IMR-90 (cell line): ENCODE measurements around the gene BAIAP2. TPM values are rescaled to one million over a fixed set of nuclear protein-coding genes. Genes with fewer than 3 reads are reported as not detected.

Experiments used
- ATAC-seq: fragments of 200-7000 bp; cut with Tn5 transposase; 2 replicates; pipeline ENCODE4 v1.9.1; 2020; ENCODE audit warnings: low read depth, mild to moderate bottlenecking, moderate library complexity
- BruUV-seq: library from RNA; stranded (reverse); fragments of 400-500 nt; replicated peaks from 2 replicates; lab custom pipeline; 2021; lab: Mats Ljungman, UMichigan
- CTCF ChIA-PET: fragments of 300-600 bp; formaldehyde crosslinking; extraction: SDS; loops from one replicate; lab custom pipeline; 2021; ENCODE audit warnings: antibody characterized with exemption; lab: Yijun Ruan, JAX
- POLR2A ChIA-PET: fragments of 300-600 bp; sonication (Branson Sonifier 250); formaldehyde crosslinking; loops from one replicate; lab custom pipeline; 2022; ENCODE audit warnings: antibody characterized with exemption; ENCODE audit not compliant: unreplicated experiment; lab: Charles Lee
- DNase-seq: peaks from one replicate; pipeline ENCODE4 v3.0.0; 2013
- H2AFZ ChIP-seq: replicated peaks from 2 replicates; pipeline ENCODE3; 2013; ENCODE audit warnings: low read length, mild to moderate bottlenecking; ENCODE audit not compliant: poor library complexity
- H2AK5ac ChIP-seq: 2 replicates; pipeline ENCODE4 v1.6.1; 2013; ENCODE audit warnings: low read depth, low read length, inconsistent platforms
- H2AK9ac ChIP-seq: replicated peaks from 2 replicates; pipeline ENCODE3; 2013; ENCODE audit warnings: mild to moderate bottlenecking, low read depth, low read length, moderate library complexity; ENCODE audit not compliant: poor library complexity
- H2BK120ac ChIP-seq: 2 replicates; pipeline ENCODE4 v1.6.1; 2013; ENCODE audit warnings: low read depth, low read length, inconsistent platforms
- H2BK15ac ChIP-seq: 3 replicates; pipeline ENCODE4 v1.6.1; 2013; ENCODE audit warnings: low read depth, low read length, inconsistent platforms
- H2BK20ac ChIP-seq: 2 replicates; pipeline ENCODE4 v1.6.1; 2013; ENCODE audit warnings: low read depth, mild to moderate bottlenecking, inconsistent platforms, low read length, moderate library complexity
- H2BK5ac ChIP-seq: 2 replicates; pipeline ENCODE4 v1.6.1; 2013; ENCODE audit warnings: mild to moderate bottlenecking, low read depth, low read length, inconsistent platforms; ENCODE audit not compliant: poor library complexity, severe bottlenecking
- H3K14ac ChIP-seq: replicated peaks from 2 replicates; pipeline ENCODE4 v1.6.1; 2013; ENCODE audit warnings: low read depth, low read length, inconsistent platforms
- H3K18ac ChIP-seq: 2 replicates; pipeline ENCODE4 v1.6.1; 2013; ENCODE audit warnings: low read depth, low read length, control low read depth
- H3K23ac ChIP-seq: 2 replicates; pipeline ENCODE4 v1.6.1; 2013; ENCODE audit warnings: low read depth, low read length, inconsistent platforms
- H3K27ac ChIP-seq: 2 replicates; pipeline ENCODE4 v1.5.1; 2013; ENCODE audit warnings: mild to moderate bottlenecking, control low read depth, low read length; ENCODE audit not compliant: insufficient read depth
- H3K27me3 ChIP-seq: 2 replicates; pipeline ENCODE4 v1.6.1; 2013; ENCODE audit warnings: low read length; ENCODE audit not compliant: control insufficient read depth, insufficient read depth
- H3K36me3 ChIP-seq: 2 replicates; pipeline ENCODE4 v1.6.1; 2013; ENCODE audit warnings: low read length, mixed read lengths; ENCODE audit not compliant: control insufficient read depth, insufficient read depth
- H3K4ac ChIP-seq: 2 replicates; pipeline ENCODE4 v1.6.1; 2013; ENCODE audit warnings: low read depth, low read length, inconsistent platforms
- H3K4me1 ChIP-seq: 2 replicates; pipeline ENCODE4 v1.6.1; 2013; ENCODE audit warnings: low read length, mixed read lengths; ENCODE audit not compliant: control insufficient read depth, insufficient read depth
- H3K4me2 ChIP-seq: 2 replicates; pipeline ENCODE4 v1.6.1; 2013; ENCODE audit warnings: low read depth, mild to moderate bottlenecking, control low read depth, low read length, moderate library complexity
- H3K4me3 ChIP-seq: 2 replicates; pipeline ENCODE4 v1.5.1; 2013; ENCODE audit warnings: low read depth, mild to moderate bottlenecking, control low read depth, low read length, moderate library complexity; ENCODE audit not compliant: insufficient read depth
- H3K56ac ChIP-seq: 2 replicates; pipeline ENCODE4 v1.6.1; 2013; ENCODE audit warnings: low read length, inconsistent platforms; ENCODE audit not compliant: insufficient read depth; ENCODE audit errors: extremely low read depth
- H3K79me1 ChIP-seq, 2 experiments: 2 replicates each; pipeline ENCODE4 v1.6.1; 2013; ENCODE audit warnings: low read length in 2 of 2, inconsistent platforms in 1 of 2, low read depth in 1 of 2
- H3K9ac ChIP-seq: 2 replicates; pipeline ENCODE4 v1.6.1; 2013; ENCODE audit warnings: low read depth, low read length, control low read depth
- H3K9me1 ChIP-seq: 2 replicates; pipeline ENCODE4 v1.6.1; 2013; ENCODE audit warnings: low read length, inconsistent platforms; ENCODE audit not compliant: insufficient read depth
- H3K9me3 ChIP-seq: 2 replicates; pipeline ENCODE4 v1.6.1; 2013; ENCODE audit warnings: low read length; ENCODE audit not compliant: control insufficient read depth, insufficient read depth
- H4K20me1 ChIP-seq: 2 replicates; pipeline ENCODE4 v1.6.1; 2013; ENCODE audit warnings: low read length, inconsistent platforms; ENCODE audit not compliant: insufficient read depth
- H4K5ac ChIP-seq: 2 replicates; pipeline ENCODE4 v1.6.1; 2013; ENCODE audit warnings: mild to moderate bottlenecking, low read depth, low read length, control low read depth
- H4K8ac ChIP-seq, 2 experiments: 2 replicates each; pipeline ENCODE4 v1.6.1; 2013; ENCODE audit warnings: low read depth in 2 of 2, low read length in 2 of 2, control low read depth in 1 of 2, inconsistent platforms in 1 of 2
- H4K91ac ChIP-seq: 2 replicates; pipeline ENCODE4 v1.6.1; 2013; ENCODE audit warnings: low read depth, low read length, inconsistent platforms; ENCODE audit not compliant: insufficient read depth
- BHLHE40 ChIP-seq: fragments of 150-350 bp; IDR thresholded peaks from 2 replicates; pipeline ENCODE4 v1.6.1; 2016; ENCODE audit warnings: mild to moderate bottlenecking, low read depth, low read length
- CEBPB ChIP-seq: IDR thresholded peaks from 2 replicates; pipeline ENCODE4 v1.6.1; 2012; ENCODE audit warnings: low read depth, low read length, improper control_type of control experiment
- CHD1 ChIP-seq: IDR thresholded peaks from 2 replicates; pipeline ENCODE4 v1.6.1; 2012; ENCODE audit warnings: low read depth, low read length, improper control_type of control experiment
- CTCF ChIP-seq: conservative IDR thresholded peaks from 2 replicates; pipeline ENCODE4 v1.5.1; 2012; ENCODE audit warnings: mild to moderate bottlenecking, low read depth, low read length, improper control_type of control experiment
- ELK1 ChIP-seq: fragments of 150-350 bp; IDR thresholded peaks from 2 replicates; pipeline ENCODE4 v1.6.1; 2016; ENCODE audit warnings: low read depth, mild to moderate bottlenecking, low read length, moderate library complexity, borderline replicate concordance
- FOS ChIP-seq: fragments of 150-350 bp; IDR thresholded peaks from 2 replicates; pipeline ENCODE4 v1.6.1; 2016; ENCODE audit warnings: low read depth, low read length
- MAFK ChIP-seq: IDR thresholded peaks from 2 replicates; pipeline ENCODE4 v1.6.1; 2012; ENCODE audit warnings: low read depth, low read length, improper control_type of control experiment
- MAZ ChIP-seq: IDR thresholded peaks from 2 replicates; pipeline ENCODE4 v1.6.1; 2012; ENCODE audit warnings: low read depth, mild to moderate bottlenecking, low read length, improper control_type of control experiment, moderate library complexity, borderline replicate concordance
- MXI1 ChIP-seq: IDR thresholded peaks from 2 replicates; pipeline ENCODE4 v1.6.1; 2012; ENCODE audit warnings: low read depth, mild to moderate bottlenecking, low read length, moderate library complexity, borderline replicate concordance
- NFE2L2 ChIP-seq: fragments of 150-350 bp; IDR thresholded peaks from 2 replicates; pipeline ENCODE4 v1.6.1; 2016; ENCODE audit warnings: low read depth, mild to moderate bottlenecking, low read length
- POLR2A ChIP-seq: IDR thresholded peaks from 2 replicates; pipeline ENCODE4 v1.6.1; 2012; ENCODE audit warnings: mild to moderate bottlenecking, low read depth, low read length
- RAD21 ChIP-seq: IDR thresholded peaks from 2 replicates; pipeline ENCODE4 v1.6.1; 2012; ENCODE audit warnings: low read length, improper control_type of control experiment
- RCOR1 ChIP-seq: IDR thresholded peaks from 2 replicates; pipeline ENCODE4 v1.6.1; 2012; ENCODE audit warnings: mild to moderate bottlenecking, low read length, improper control_type of control experiment; ENCODE audit not compliant: insufficient replicate concordance
- RFX5 ChIP-seq: IDR thresholded peaks from 2 replicates; pipeline ENCODE4 v1.8.0; 2012; ENCODE audit warnings: low read depth, mild to moderate bottlenecking, low read length, moderate library complexity
- SMC3 ChIP-seq: fragments of 150-350 bp; IDR thresholded peaks from 2 replicates; pipeline ENCODE4 v1.6.1; 2016; ENCODE audit warnings: low read depth, mild to moderate bottlenecking, antibody characterized with exemption, low read length, moderate library complexity
- USF2 ChIP-seq: fragments of 150-350 bp; IDR thresholded peaks from 2 replicates; pipeline ENCODE4 v1.6.1; 2017; ENCODE audit warnings: mild to moderate bottlenecking, antibody characterized with exemption, low read length, low read depth
- WGBS, 2 experiments: methylation state at CpG; one replicate each; pipeline versions ENCODE4 v1.1.5 to v1.1.7; 2013; ENCODE audit warnings: missing lambda C conversion rate in 2 of 2; ENCODE audit not compliant: insufficient read length in 1 of 2; ENCODE audit errors: extremely low coverage in 2 of 2; 5-methylcytosine and 5-hydroxymethylcytosine counted together
- dilution Hi-C: fragments of 300-500 bp; cut with HindIII; formaldehyde crosslinking; loops from one replicate; pipeline ENCODE4 v1.14.3; 2018; ENCODE audit warnings: low sequenced_read_pairs; ENCODE audit not compliant: unreplicated experiment
- in situ Hi-C: fragments of 300-500 bp; cut with MboI; formaldehyde crosslinking; loops from 3 replicates; pipeline ENCODE4 v1.14.3; 2019; ENCODE audit warnings: low sequenced_read_pairs, inconsistent platforms, mixed read lengths
- intact Hi-C: fragments of 100-400 bp; cut with micrococcal nuclease; formaldehyde crosslinking; loops from 2 replicates; pipeline ENCODE4 v1.10.0; 2022
- polyA plus RNA-seq, 3 experiments: library from polyadenylated mRNA; depleted of rRNA; stranded (reverse); fragments of >200 nt; gene quantifications; 2 replicates each; pipeline ENCODE4 v1.2.3, GENCODE V29; 2012; ENCODE audit warnings: low replicate concordance in 1 of 3
- total RNA-seq: library from RNA; depleted of rRNA; stranded (reverse); fragments of >200 nt; gene quantifications from 2 replicates; pipeline ENCODE4 v1.2.3, GENCODE V29; 2012

Gene BAIAP2
- total and polyA plus RNA-seq, 2 of the 4 experiments (the other 2 are of a cell fraction), result 18.3 to 32.6 TPM

GRCh38 chr17:81008140-81008539 is 26.8 kb upstream of the BAIAP2 start:
- DNase-seq, result no peak
- no peak overlapping the region for H4K91ac ChIP-seq
- in situ Hi-C loops (no loop called here), intact Hi-C loops (no loop called here), dilution Hi-C loops (no loop called here)
- no peaks in the 10 kb centered on the region for H3K79me1 ChIP-seq
- H3K27me3 ChIP-seq, result peaks cover 28% of the 10 kb centered on the region
- H3K4me1 ChIP-seq, result peaks cover 6% of the 10 kb centered on the region
- H2AK5ac ChIP-seq, result no peak overlapping the region
- no peak overlapping the region for H2BK120ac ChIP-seq
- no peak overlapping the region for H3K23ac ChIP-seq
- ChIA-PET POLR2A (no interaction called here), CTCF (no interaction called here)
- H4K5ac ChIP-seq, result no peak overlapping the region
- H2AK9ac ChIP-seq, result no peak overlapping the region
- H2BK20ac ChIP-seq, result no peak overlapping the region
- no peak overlapping the region for H3K56ac ChIP-seq
- WGBS, 2 experiments, result 100% methylated on average over 3 of the region's 11 CpGs; no CpG with 5 or more reads in 1 of the 2 experiments
- no peak overlapping the region for H3K4me2 ChIP-seq
- ATAC-seq, result no peak
- no peak overlapping the region for H3K4me3 ChIP-seq
- no peak overlapping the region for H2BK15ac ChIP-seq
- BruUV-seq, result no TSS peak
- TF ChIP-seq BHLHE40 (no peak), ELK1 (no peak), RFX5 (no peak), FOS (no peak), RCOR1 (no peak), CHD1 (no peak), SMC3 (no peak), CEBPB (no peak), NFE2L2 (no peak), USF2 (no peak), CTCF (no peak), RAD21 (no peak), MAZ (no peak), POLR2A (no peak), MXI1 (no peak), MAFK (no peak)
- H3K36me3 ChIP-seq, result no peaks in the 10 kb centered on the region
- no peaks in the 10 kb centered on the region for H4K20me1 ChIP-seq
- H2AFZ ChIP-seq, result no peak overlapping the region
- no peak overlapping the region for H3K14ac ChIP-seq
- no peak overlapping the region for H3K4ac ChIP-seq
- H3K27ac ChIP-seq, result no peak overlapping the region
- H2BK5ac ChIP-seq, result no peak overlapping the region
- H3K9ac ChIP-seq, result no peak overlapping the region
- peaks cover 11% of the 10 kb centered on the region; the same call in 1 of the 2 replicates for H3K9me3 ChIP-seq
- no peak overlapping the region for H3K18ac ChIP-seq
- no peaks in the 10 kb centered on the region for H3K9me1 ChIP-seq
- H4K8ac ChIP-seq, result no peak overlapping the region
